Fibroblast of mammary gland (primary cell): Measurements from ENCODE around the gene PLXNA4.

ENCODE experiments used
- DNase-seq: peaks from one replicate; pipeline ENCODE4 v3.0.0-alpha.2; 2010; ENCODE audit warnings: low read depth
- H3K4me3 ChIP-seq: 2 replicates; pipeline ENCODE4 v1.5.1; 2011; ENCODE audit warnings: low read depth, mild to moderate bottlenecking, low read length, moderate library complexity; ENCODE audit not compliant: control insufficient read depth
- TF ChIP-seq, protein P1 (sequence below): conservative IDR thresholded peaks from 2 replicates; pipeline ENCODE4 v1.5.1; 2011; ENCODE audit warnings: low read depth, low read length, inconsistent platforms; ENCODE audit not compliant: control insufficient read depth, insufficient read depth

The PLXNA4 gene

DNA sequence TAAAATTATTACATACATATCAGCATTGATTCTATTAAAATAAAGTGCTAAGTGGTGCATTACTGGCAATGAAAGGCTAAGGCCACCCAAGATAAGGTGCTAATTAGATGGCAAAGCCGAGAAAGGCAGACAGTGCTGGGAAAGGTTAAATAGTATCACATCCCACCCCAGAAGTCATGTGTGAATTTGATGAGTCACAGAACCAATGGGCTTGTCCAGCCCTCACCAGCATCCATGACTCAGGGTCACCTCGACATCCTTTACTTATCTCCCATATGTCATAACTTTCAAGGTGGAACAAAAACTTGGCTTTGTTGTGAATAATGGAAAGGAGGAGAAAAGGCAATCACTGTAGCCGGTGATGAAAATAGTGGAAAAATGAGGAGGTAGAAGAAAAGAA, 459.1 kb downstream of the PLXNA4 start:
- TF ChIP-seq, protein P1, sequence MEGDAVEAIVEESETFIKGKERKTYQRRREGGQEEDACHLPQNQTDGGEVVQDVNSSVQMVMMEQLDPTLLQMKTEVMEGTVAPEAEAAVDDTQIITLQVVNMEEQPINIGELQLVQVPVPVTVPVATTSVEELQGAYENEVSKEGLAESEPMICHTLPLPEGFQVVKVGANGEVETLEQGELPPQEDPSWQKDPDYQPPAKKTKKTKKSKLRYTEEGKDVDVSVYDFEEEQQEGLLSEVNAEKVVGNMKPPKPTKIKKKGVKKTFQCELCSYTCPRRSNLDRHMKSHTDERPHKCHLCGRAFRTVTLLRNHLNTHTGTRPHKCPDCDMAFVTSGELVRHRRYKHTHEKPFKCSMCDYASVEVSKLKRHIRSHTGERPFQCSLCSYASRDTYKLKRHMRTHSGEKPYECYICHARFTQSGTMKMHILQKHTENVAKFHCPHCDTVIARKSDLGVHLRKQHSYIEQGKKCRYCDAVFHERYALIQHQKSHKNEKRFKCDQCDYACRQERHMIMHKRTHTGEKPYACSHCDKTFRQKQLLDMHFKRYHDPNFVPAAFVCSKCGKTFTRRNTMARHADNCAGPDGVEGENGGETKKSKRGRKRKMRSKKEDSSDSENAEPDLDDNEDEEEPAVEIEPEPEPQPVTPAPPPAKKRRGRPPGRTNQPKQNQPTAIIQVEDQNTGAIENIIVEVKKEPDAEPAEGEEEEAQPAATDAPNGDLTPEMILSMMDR = no peak
- no peak overlapping the region for H3K4me3 ChIP-seq
- DNase-seq = peak; percentile 53

DNA sequence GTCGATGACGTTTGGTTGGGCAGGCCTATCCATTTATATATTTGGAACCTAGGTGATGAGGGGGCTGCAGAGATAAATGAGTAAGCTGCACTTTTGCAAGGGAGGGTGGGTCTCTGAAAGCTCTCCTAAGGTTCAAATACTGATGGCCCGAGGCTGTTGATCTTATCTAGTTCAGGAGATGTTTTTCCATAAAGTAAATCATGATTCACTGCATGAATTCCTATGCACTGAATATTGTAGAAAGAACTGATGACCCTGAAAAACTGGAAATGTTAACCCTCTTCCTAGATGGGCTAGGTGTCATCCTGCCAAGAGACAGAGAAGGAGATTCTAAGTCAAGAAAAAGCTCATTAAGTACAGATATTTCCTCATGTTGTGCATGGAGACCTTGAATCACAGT, 459.9 kb downstream of the PLXNA4 start:
- no peak for DNase-seq
- TF ChIP-seq, protein P1 = no peak

DNA sequence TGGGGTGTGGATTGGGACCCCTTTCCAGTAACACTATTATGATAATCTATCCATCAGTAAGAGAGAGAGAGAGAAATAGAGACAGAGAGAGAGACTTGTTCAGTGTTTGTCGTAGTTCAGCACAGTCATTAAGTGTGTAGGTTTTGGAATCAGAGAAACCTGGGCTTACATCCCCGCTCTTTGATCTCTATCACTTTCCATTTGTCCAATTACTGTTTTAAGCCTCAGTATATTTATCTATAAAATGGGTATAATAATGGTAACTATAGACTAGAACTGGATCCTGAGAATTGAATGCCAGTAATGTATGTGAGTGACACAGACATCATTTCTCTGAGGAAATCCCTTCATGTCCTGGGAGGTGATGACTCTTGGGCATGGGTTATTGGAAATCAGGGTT, 460.5 kb downstream of the PLXNA4 start:
- no peak overlapping the region for H3K4me3 ChIP-seq
- TF ChIP-seq, protein P1 = no peak
- DNase-seq = no peak

More for the DNA sequence above, 459.9 kb downstream of the PLXNA4 start:
- no peak overlapping the region for H3K4me3 ChIP-seq

DNA sequence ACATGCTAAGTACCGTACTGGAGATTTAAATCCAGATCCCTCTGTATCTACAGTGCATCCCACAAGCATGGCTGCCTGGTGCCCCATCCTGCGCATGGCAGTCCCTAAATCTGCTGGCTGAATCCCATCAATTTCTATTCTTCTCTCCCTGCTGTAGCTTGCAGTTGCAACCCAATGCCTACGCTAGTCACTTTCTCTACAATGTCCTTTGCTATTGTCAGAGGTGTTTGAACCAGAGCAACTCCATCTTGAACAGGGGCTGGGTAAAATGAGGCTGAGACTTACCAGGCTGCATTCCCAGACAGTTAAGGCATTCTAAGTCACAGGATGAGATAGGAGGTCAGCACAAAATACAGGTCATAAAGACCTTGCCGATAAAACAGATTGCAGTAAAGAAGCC, 461.2 kb downstream of the PLXNA4 start:
- DNase-seq = no peak

DNA sequence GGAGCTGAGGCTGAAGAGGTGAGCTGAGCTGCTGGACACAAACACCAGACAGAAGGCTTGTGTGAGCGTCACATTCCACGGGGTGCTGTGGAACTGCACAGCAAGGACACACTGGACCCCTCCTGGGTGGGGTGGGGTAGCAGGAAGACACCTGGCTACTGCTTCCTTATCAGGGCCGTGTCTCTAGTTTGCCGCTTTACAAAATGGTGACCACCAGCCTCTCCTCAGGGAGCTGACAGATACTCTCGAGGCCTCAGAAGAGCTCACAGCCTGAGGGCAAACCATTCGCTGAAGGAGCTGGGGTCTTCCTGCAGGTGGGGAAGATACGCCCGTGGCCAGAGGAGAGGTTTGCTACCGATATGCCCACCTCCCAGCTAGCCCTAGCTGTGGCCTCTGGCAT, 461.9 kb downstream of the PLXNA4 start:
- TF ChIP-seq, protein P1 = no peak
- no peak overlapping the region for H3K4me3 ChIP-seq
- DNase-seq = no peak

More for the DNA sequence above, 461.2 kb downstream of the PLXNA4 start:
- H3K4me3 ChIP-seq = no peak overlapping the region
- TF ChIP-seq, protein P1 = no peak

DNA sequence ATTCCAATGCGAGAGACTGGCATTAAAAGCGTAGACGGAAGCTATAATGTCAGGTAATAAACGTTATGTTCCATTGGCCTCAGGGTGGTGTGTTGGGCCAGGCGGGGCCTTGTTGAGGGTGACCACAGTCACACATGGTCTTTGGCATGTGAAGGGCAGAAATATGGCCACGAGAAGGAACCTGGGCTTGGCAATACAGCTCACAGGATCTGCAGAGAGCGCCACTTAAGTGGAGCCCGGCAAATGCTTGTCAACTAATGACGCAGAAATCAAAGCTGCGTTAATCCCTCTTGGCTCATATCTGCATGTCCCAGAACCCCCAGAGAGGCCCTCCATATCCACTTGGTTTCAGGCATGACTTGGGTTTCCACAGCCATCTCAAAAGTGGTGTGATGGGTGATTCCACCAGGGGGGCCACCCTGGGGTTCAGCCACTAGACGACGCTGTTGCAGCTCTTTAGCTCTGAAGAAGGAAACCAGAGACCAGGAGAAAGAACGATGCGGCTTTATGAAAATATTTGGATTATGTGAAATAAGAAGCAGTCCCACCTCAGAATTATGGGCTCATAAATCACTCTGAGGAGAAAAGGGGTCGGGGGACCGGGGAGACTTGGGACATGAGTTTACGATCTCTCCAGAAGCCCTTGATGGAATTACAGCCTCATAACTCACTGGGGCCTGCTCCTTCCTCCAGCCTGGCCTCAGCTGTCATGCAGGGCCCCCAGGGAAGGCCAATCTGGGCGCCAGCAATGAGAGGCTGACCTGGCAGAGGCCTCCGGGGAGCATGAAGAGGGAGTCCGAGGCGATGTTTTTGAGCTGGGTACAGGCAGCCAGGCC, 462.5 kb downstream of the PLXNA4 start:
- no peak overlapping the region for H3K4me3 ChIP-seq
- TF ChIP-seq, protein P1 = no peak
- no peak for DNase-seq
